GM12872 (cell line): ENCODE data around the gene RTL10.

Source experiments
- TF ChIP-seq, protein P1 (sequence below): IDR thresholded peaks from 3 replicates; pipeline ENCODE4 v1.5.1; 2011; ENCODE audit warnings: low read depth, mild to moderate bottlenecking, low read length, moderate library complexity; ENCODE audit not compliant: insufficient read depth

Gene RTL10

DNA sequence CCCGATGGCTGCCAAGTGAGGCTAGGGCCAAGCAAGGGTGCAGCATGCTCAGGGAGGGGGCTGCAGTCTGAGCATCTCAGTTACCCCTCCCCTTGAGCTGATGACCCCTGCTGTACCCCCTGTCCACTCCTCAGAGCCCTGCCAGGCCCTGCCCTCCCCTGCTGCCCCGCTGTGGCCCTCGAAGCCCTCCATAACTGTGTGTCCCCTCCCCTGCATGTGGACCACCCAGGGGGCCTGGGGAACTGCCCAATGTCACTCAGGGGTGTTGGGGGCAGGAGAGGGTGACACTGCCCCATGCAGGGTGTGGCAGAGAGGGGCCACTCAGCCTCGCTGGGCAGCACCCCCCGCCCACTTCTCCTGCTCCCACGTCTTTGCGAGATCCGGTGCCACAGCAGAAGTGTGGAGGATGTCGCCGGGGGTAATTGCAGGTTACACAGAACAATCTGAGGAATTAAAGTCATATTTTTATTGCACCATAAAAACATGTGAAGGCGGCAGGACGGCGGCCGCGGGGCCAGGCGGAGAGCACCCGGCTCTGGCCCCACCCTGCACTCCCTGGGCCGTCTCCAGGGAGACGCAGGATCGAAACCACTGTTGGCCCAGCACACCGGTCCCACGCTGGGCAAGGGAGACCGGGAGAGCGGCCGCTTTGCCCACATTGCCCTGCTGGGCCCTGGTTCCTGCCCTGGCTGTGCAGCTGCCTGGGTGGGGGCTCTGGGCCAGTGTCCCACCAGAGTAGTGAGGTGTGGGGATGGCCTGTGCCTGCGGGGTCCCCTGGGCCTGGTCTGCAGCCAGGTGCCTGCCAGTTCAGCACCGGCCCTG lies 18.7 kb upstream of the RTL10 start:
- TF ChIP-seq, protein P1, sequence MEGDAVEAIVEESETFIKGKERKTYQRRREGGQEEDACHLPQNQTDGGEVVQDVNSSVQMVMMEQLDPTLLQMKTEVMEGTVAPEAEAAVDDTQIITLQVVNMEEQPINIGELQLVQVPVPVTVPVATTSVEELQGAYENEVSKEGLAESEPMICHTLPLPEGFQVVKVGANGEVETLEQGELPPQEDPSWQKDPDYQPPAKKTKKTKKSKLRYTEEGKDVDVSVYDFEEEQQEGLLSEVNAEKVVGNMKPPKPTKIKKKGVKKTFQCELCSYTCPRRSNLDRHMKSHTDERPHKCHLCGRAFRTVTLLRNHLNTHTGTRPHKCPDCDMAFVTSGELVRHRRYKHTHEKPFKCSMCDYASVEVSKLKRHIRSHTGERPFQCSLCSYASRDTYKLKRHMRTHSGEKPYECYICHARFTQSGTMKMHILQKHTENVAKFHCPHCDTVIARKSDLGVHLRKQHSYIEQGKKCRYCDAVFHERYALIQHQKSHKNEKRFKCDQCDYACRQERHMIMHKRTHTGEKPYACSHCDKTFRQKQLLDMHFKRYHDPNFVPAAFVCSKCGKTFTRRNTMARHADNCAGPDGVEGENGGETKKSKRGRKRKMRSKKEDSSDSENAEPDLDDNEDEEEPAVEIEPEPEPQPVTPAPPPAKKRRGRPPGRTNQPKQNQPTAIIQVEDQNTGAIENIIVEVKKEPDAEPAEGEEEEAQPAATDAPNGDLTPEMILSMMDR: no peak

DNA sequence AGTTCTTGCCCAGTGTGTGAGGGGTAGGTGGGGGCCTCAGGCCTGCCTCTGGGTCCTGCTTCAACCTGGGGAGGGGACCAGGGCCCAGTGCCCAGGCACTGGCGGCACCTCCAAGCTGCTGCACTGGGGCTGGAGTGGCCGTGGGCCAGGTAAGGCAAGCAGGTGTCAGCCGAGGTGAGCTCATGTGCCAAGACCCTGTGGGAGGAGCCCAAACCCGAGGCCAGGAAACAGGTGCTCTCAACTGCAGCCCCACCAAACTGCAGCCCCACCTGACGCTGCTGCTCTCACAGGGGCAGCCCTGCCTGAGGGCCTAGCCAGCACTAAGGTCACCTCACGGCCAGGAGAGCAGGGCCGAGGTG lies 18.1 kb upstream of the RTL10 start:
- TF ChIP-seq, protein P1: no peak

DNA sequence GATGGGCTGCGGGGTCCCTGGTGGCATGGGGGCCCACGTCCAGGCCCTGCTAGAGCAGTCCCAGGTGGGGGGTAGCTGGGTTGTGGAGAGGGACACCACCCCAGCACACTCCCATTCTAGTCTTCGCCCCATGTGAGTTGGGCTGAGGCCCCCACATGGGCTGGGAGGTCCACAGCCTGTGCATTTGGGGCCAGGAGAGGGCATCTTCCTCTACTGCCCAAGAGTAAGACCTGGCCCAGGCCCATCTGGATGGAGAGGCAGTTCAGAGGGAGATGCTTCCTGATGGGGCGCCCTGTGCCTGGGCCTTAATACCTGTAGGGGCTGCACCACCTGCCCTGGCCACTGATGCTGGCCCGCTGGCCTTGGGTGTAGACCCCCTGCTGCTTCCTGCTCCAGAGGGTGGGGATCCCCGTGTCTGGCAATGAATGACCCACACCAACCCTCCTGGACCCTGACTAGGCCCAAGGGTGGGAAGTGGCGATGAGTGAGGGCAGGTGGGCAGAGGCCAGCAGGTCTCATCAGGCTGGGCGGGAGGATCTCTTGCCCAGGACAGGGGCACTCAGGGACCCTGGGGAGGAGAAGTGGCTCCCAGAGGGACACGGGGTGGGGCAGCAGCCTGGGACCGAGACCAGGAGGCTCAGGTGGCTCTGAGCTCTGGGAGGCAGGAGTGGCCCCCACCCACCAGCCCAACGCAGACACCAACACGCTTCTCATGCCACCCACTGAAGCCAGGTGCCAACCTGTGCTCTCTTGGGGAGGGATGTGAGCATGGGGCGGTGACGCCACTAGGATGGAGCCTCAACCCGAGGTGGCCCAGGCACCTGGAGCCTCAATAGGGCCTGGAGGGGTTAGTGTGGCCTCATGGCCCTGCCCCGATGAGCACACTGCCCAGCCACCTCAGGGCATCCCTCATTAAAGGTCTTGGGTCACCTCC lies 17.4 kb upstream of the RTL10 start:
- TF ChIP-seq, protein P1: no peak

DNA sequence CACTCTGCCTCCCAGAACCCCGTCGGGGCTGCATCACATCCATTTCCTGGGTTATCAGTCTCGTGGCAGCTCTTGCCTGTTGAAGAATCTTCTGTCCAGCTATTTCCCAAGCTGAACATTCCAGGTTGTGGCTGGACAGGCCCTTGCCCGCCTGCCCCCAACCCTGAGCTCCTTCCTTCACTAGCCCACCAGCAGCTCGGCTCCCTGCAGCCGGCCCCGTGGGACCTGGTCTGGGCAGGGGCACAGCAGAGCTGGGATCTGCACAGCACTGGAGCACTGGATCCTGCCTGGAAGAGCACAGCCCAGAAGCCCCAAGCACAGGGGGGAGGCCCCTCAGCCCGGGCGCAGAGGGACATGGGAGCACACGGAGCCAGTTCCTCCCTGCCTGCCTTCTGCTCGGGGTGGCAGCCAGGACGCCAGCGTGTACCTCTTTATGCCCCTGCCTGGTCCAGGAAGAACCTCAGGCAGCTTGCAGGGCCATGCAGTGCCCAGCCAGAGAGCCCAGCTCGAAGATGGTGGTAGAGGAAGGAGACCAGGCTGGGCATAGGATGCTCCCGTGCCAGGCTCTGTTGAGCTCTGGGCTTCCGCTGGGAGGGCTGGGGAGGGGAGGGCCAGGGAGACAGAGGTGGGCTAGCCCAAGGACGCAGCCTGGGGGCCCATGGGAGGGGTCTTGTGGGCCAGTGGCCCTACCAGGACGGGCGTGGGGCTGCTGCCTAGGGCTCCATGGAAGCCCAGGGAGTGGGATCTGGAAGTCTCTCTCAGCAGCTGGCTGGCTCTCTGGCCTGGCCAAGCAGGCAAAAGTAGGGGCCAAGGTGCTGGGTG lies 16.6 kb upstream of the RTL10 start:
- TF ChIP-seq, protein P1: no peak

DNA sequence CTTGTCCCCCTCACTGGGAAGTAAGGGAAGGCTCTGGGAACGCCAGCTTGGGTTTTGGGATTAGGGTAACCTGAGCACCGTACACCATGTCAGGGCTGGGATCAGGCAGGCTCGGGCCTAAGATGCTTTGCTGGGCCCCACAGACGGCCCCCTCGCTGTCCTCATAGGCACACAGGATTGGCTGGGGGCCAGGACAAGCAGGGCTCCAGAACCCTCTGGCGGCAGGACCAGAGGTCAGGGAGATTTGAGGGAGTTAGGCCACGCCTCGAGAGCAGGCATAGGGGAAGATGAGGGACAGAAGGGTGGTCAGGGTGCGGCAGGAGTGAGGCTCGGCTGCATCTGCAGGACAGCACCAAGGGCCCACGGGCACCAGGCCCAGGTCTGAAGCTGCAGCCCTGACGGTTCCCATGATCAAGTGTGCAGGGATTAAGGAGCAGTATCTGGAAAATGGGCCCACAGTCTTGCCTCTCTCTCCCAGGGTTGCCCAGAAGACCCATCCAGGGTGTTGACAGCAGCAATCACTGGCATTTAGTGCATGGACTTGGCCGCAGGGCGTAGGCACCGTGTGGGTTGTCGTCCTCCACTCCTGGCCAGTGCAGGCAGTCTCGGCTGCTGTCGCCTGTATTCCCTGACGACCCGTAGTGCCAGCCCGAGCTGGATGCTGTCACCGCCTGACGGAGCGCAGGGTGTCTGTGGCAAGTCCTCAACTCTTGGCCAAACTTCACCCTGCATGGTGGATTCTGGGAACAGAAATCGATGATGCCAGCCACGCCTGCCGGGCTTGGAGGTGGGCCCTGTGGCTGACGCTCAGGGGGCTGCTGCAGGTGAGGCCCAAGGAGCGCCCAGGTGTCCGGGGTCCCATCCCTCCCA lies 15.7 kb upstream of the RTL10 start:
- TF ChIP-seq, protein P1: no peak

DNA sequence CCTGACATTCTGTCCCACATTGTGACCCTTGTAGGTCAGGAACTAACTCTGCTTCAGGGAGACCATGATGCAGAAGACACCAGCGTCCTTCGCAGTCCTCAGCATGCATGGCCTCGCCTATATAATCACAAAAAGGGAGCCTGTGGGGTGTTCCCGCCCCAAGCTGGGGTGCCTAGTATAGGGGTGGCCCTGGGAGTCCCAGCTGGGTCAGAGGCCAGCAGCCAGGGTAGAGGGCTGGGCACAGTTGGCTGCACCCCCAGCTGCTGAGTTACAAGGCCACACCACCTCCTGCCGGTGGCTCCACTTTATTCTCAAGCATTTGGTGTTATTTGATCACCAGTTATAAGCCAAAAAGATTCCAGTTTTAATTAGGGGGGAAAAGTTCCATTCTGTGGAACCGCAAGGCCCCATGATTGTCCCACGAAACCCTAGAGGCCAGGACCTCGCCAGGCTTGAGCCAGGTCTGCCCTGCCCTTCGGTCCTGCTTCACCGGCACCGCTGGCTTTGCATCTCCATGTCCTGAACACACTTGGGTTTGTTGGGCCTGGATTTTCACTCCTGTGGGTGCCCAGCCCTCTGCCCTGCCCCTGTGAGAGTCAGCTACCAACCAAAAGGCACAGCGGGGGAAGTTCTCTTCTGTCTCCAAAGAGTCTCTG lies 15.0 kb upstream of the RTL10 start:
- TF ChIP-seq, protein P1: no peak
